IPS-NIHi7 (cell line): Measurements from ENCODE around the gene DENND1A.
"Not testable (repeated sequence)": the region's sequence is repeated elsewhere in the genome, so short reads cannot be mapped to it uniquely, and the experiment has no call there.

Experiments used
- DNase-seq: peaks from one replicate; pipeline ENCODE4 v3.0.0; 2012; ENCODE audit warnings: mixed read lengths; ENCODE audit errors: extremely low spot score

Gene DENND1A

DNA sequence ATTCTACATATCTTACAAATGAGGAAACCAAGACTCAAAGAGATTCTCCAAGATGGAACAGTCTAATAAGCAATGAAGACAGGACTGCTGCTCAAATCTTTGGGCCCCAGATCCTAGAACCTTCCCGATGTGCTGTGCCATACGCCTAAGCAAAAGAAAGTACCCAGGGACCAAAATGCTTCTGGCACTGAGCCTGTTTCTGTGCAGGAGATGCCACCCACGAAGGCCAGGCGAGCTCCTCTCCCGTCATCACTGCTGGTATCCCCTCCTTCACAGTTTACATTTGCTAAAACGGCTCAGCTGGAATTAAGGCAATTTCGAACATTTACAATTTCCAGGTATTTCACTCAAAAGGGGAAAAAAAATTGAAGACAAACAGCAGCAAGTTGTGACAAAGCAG is 277.5 kb downstream of the DENND1A start:
- no peak for DNase-seq

DNA sequence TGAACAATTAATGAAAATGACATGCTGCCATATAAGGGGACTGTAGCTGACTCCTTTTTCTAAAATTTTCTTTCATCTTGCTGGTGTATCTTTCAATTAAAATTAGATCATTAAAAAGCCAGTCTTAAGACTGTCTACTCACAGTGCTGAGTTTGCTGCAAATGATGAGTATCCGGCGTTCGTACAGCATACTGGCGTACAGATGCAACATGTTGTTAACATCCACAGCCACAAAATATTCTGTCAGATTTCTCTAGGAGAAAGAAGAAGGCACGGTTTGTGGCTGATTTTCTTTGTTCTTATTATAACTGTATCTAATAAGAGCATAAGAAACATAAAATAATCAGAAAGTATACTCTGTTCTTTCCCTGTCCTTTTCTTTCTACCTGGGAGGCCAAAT is 278.1 kb downstream of the DENND1A start:
- no peak for DNase-seq

DNA sequence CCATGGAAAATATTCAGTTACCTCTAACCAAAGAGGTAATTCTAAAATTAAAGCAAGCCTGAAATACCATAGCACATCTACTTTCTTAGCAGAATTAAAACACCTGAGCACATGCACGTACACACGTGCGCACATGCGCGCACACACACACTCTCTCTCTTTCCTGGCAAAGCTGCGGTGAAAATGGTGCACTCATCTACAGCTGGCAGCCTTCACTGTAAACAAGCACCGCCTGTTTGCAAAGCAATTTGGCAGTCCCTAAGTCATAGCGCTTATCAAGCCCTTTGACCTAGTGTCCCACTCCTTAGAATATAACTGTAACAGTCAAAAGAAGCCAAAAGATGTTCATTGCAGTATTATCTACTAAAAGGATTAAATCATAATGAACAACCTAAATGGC is 278.7 kb downstream of the DENND1A start:
- no peak for DNase-seq

DNA sequence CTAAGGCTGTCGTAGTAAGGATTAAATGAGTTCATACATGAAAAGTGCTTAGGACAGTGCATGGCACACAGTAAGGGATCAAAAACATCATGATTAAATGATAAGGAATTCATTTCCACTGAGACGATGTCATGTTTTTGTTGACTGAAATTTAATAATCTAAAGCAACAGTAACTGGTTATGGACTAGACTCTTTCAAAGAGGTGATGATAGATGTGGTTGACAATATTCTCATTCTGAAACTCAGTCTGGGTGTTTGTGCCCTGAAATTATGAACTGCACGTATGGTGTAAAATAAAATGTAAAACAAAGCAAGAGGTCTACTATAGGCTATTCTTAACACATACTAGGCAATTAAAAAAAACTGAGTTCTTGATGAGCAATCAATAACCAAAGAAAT is 280.0 kb downstream of the DENND1A start:
- DNase-seq, result no peak

DNA sequence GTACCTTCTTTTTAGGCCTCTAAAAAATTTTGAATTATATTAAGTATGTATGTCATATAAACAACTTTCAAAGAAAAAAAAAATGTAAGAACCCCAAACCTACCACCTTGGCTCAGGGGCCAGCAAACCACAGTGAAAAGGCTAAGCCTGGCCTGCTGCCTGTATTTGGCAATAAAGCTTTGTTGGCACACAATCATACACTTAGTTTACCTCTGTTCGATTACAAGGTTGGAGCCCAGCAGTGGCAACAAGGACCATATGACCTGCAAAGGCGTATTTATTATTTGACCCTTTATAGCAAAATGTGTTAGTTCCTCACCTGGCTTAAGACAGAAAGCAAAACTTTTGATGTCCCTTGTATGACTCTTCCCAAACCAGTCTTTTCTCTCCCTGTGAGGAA is 282.8 kb downstream of the DENND1A start:
- no peak for DNase-seq

DNA sequence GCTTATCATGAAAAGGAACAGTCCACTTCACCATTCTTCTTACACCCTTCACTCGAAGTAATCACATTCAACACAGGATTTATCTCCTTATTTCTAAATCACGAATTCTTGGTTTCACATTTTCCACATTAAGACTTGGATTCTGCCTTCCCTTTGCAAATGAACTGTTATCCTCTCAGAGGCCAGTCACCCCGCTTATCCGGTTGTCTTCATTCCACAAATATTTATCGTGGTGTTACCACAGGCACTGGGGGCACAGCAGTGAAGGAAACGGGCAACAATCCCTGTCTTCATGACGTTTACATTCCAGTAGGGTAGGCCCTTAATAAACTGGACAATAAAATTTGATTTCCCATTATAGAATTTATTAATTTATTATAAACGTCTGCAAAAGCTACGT is 284.2 kb downstream of the DENND1A start:
- DNase-seq, result no peak

DNA sequence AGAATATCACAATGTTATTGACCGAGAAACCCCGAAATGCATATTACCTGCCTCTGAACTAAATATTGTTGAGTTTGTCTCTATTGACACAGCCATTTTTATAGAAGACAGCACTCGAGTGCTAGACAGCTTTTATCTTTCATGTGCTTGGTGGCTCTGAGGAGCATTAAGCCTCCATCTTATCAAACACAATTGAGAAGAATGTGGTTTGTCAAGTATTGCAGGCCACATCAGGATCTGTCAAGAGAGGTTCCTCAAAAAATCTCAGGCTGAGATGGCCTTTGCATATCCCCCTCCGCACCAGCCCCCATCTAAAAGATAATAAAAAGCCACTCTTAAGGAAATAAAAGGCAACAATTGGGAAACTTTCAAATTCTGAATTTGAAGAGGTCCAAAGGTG is 284.8 kb downstream of the DENND1A start:
- DNase-seq, result no peak

DNA sequence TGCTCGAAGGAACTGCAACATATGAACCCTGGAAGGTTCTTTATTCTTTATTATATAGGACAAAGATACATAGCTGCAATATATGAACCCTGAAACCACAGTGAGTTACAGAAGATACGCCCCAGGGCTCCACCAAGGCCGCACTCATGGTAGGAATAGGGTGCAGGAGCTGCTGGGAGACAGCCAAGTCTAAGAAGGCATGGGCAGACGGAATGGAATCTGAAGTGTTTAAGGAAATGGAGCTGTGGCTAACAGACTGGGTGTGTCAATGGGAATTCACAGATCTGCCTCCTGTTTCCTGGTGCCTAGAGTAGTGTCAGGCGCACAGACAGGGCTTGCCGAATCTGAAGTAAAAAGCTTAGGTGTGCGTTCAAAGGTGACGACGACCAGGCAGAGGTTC is 286.4 kb downstream of the DENND1A start:
- DNase-seq, result no peak

DNA sequence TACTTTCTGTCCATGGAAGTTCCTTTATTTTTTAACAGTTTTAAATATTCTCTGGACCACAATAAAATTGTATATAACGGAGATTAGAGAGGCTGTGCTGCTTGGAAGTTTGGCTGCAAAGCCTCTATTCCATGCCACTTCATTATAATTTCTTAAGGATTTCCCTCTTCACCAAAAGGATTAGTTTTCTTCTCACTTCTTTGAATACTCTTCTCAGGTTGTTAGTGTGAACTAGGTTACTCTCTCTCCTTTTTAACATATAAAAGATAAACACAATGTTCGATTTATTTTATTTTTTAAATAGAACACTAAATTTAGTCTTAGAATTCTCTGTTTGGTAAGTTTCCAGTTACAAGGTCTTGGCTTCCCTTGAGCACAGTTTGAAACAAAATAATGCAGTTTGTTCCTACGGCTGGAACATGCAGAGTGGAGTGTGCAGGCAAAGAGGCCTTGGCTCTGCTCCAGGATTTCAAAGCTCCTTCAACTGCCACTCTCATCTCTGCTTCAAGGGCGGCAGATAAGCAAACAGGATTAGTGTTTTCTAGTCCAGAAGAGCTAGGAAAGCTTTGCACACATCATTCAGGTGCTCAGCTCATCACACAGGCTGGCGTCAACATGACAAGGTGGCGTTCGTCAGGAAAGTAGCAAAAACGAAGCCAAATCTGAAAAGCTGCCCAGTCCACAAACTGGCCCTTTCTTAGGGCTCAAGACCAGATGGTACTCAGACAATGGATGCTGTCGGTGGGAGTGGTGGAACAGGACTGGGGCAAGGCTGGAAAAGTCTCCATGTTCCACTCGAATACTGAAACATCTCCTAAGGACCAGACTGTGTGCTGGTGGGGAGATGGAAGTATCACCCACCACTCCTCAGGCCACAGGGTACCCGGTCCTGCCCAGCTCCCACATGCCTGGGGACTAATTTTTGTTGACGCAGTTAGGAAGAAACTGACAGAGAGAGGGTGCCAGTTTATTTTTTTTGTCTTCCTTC is 287.3 kb downstream of the DENND1A start:
- DNase-seq, result no peak

DNA sequence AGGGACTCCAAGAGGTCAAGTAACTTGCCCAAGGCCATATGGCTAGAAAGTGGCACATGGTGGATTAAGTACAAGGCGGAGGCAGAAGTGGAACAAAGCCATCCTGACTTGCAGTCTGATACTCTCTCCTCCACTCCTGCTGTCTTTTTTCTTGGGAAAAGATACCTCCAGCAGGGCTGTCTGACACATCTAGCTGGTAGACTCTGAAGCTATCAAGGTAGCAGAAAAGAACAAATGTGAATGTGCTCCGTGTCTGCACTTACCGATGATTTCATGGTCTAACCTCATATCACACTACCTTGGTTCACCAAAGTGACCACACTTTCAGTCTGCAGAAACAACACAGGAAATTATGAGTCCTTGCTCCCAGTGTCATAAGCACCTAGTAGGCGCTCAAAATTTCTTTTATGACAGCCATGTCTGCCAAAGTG is 289.1 kb downstream of the DENND1A start:
- no peak for DNase-seq

DNA sequence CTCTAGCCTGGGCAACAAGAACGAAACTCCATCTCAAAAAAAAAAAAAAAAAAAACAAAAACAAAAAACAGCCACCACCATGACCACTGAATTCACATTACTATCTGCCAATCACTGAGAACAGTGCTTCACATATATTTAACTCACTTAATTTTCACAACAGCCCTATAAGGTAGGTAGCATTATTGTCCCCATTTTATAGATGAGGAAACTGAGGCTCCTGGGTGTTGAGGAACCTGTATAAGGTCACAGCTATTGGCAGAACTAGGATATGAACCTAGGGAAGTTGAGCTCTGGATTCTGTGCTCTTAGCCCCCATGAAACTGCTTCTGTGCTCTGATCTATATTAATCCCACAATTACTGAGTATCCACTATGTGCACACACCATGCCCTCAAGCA is 290.2 kb downstream of the DENND1A start:
- no peak for DNase-seq

DNA sequence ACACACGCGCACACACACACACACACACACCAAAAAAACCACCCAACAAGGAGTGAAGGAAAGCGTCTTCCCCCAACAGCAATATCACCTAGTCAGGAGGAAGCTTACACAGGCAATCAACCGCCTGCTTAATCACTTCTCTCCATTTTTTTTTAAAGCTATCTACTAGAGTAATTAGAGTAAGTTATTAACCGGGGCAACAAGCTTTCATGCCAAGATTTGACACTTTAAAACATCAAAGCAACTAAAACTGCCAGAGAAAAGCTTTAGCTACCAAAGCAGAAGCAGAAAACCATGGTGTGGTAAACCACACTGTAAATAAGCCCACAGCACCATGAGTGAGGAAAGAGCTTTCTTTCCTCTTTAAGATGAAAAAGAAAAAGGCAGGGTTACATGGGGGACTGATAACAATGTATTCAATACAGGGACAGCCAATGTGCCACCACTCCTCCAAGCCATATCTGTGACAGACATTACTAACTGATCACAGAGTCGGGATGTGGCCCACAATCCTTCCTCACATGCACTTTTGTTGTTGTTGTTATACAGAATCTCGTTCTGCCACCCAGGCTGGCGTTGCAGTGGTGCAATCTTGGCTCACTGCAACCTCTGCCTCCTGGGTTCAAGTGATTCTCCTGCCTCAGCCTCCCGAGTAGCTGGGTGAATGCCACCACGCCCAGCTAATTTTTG is 291.8 kb downstream of the DENND1A start:
- DNase-seq, result no peak

DNA sequence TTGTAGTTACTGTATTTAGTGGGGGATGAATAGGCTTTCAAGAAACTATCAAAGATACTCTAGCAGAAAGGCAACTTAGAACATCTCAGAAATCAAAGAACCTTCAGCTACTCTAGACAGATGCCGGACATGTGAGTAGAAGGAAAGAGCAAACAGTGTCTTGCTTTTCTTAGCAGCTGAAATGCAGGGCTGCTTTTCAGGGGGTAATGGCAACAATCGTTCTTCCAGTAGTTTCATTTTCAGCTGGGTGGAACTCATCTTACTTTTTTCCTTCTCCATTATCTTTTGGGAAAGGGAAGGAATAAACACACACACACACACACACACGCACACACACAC is 292.4 kb downstream of the DENND1A start:
- DNase-seq, result no peak

DNA sequence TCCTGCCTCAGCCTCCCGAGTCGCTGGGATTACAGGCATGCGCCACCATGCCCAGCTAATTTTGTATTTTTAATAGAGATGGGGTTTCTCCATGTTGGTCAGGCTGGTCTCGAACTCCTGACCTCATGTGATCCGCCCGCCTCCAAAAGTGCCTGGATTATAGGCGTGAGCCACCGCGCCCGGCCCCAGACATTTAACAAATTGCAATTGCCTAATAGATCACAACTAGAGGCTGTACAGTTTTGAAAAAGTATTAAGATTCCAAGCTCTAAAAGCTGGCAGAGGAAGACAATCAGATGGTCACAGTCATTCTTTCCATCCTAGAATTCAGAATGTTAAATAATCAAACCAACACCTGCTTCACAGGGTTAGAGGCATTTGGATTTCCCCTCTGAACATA is 293.1 kb downstream of the DENND1A start:
- DNase-seq, result not testable (repeated sequence)

DNA sequence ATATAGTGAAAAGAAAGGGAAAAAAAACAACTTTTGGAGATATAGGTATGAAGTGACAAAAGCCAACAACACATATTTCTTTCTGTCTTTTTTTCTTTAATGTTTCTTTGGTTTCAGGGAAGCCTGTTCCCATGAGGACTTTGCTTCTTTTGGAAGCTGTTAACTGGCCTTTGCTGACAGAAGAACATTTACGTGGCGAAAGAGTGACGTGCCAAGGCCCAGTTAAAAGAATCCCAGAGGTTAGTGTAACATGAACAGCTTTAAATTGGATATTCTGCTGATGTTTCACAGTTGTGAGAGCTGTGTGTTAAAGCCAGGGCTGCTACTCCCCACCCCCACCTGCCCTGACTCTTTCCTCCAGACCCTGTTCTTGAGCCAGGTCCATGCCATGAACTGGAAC is 298.1 kb downstream of the DENND1A start:
- DNase-seq, result no peak

DNA sequence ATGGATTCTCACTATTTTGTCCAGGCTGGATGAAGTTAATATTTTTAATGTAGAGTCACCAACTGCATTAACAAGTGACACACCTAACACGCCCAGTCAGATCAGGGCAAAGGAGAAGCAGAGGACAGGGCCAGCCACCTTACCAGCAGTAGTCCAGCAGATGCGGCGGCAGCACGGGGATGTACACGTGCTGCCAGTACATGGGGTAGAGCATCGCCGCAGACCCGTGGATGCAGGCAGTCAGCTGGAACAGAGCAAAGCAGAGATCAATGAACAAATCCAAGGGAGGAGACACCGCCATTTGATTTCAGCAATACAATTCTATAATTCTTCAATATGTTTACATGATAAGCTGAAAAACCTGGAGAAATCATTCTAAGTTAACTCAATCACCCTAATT is 299.7 kb downstream of the DENND1A start:
- DNase-seq, result no peak

DNA sequence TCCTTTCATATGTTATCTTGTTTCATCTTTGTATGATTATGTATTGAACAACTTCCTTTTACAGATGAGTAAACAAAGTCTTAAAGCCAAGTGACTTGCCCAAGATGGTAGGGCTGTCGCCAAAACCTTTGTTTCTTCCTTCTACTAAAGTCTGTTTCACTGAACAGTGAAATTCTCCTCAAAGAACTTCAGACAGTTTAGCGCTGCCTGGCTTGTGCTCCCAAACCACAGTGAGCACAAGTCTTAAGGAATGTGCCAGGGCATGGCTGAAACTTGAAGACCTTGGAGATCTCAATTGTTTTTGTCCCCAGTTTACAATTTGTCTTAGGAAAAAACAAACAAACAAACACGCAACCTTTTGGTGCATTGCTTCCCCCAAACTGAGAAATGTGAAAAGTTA is 300.4 kb downstream of the DENND1A start:
- DNase-seq, result no peak

DNA sequence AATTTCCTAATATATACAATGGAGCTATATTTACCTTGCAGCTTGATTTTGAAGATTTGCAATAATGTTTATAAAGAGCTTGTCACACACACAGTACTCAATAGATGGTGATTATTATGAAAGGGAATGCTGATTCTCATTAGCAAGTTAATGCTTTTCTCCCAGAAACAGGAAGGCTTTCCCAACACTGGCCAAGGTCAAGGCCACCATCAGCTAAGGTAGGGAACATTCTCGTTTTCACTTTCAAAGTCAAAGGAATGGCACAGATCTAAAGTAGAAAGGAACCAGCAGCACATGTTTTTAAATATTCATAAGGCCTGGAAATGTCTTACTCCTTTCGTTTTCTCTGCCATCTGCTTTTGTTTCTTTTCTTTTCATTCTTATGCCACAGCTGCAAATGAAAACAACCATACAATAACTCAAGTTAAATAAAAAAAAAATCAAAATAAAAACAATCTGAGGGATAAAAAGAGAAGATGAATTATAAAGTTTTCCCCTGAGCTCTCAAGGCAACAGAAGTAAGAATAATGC is 307.1 kb downstream of the DENND1A start:
- DNase-seq, result no peak

DNA sequence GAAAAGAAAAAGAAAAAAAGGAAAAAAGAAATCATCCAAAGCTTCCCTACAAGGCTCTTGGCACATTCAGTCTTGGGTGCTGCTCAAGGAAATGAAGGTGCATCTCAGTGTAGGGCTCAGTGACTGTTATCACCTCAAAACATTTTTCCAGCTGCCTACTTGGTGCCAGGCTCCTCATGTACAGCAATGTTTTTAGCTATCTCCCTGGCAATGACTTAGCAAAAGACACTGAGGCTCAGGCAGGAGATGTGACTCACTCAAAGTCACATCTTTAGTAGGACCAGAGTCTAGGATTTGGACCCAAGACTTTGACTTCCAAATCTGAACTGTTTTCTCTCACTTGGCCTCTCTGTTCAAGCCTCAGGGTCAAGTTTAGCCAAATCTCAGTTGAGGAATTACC is 309.7 kb downstream of the DENND1A start:
- no peak for DNase-seq

DNA sequence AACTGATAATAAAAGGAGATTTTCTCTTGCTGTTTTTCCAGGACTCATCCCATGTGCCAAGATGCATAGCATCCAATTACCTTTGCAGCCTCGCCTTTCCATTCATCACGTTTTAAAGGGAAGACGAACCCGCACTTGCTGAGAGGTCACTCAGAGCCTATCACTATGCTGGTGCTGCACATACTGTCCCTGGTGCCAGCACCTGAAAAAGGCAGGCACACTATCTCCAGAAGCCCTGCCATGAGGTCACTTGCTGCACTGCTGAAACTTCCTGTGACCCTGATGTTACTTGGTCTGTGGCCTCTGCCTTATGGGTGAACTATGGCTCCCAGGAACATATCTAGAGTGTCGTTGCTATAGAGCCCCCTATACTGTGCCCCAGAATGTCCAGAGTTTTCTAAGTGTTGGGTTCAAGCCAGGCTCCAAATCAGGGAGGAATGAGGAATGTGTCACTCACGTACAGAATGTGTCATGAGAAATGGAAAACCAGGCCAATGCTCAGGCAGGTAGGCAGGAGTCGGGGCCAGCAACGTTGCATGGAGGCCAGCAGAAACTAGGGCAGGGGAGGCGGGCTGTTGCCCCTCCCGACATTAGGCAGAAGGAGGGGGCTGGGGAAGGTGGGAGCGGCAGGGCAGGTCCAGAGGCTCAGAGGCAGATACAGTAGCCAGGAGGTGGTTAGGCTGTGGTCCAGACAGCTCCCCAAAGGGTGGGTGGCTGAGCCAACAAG is 311.8 kb downstream of the DENND1A start:
- DNase-seq, result no peak

DNA sequence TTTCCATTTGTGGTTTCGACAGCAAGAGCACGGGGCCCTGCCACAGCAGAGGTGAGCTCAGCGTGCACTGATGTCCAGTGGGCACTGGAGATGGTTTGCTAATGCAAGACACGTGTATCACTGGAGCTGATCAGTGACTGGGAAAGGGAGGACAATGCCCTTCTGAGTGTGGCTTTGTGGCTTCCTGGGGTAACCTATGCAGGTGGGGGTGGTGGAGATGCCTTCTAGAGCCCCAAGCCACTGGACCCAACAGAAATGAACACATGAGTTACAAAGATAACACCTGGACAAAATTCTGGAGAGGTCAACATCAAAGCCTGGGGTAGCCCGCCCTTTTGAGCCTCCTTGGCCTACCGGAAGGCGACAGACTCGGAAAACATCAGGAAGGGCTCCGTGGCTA is 312.6 kb downstream of the DENND1A start:
- DNase-seq, result no peak

DNA sequence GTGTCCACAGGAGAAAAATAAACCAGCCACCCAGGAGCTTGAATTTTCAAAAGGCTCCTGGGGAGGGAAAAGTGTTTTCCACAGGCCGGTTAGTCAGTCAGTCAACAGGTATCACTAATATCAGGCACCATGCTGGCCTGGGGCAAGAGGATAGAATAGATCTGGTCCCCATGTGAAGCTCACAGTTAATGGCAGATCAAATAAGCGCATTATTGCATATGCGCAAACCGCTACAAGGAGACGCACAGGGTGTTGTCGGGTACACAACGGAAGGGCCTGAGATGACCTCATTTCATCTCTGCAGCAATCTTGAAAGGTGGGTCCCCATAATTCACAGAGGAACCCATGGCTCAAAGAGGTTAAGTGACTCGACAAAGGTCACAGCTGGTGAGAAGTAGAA is 313.2 kb downstream of the DENND1A start:
- DNase-seq, result no peak
